Suprapubic skin (tissue), 3 donors: ENCODE measurements around the gene KRT4.

Source experiments
- POLR2A ChIP-seq, 2 donors: fragments of 450-650 bp; IDR thresholded peaks; one replicate each; pipeline ENCODE4 v1.6.1; 2017; ENCODE audit warnings: antibody characterized with exemption in 2 of 2, mild to moderate bottlenecking in 2 of 2, moderate library complexity in 2 of 2
- TF ChIP-seq, protein P1 (sequence below), 2 donors: fragments of 200-600 bp in 1 of 2; fragments of 450-650 bp in 1 of 2; sonication (generic) in 1 of 2; IDR thresholded peaks; one replicate each; pipeline ENCODE4 v1.5.1; 2016 to 2019; ENCODE audit warnings: antibody characterized with exemption in 2 of 2, mild to moderate bottlenecking in 1 of 2, moderate library complexity in 1 of 2

DNA sequence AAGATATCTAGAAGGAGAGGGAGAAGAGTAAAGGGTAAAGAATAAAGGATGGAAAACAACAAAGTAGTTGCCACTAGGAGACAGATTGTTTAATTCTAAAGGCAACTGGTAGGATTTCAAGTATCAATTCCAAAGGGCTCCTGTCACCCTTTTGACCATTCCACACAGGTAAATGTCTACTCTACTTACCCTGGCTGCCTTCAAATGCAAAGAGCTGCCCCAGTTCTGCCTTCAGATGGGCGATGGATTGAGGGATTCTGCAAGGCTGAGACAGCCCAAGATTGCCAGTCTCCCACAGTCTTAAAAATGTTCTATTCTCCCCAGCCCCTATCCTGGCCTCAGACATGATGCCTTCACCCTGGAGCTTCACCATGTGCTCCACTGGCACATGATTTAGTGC, 48.2 kb downstream of the KRT4 start:
- TF ChIP-seq, protein P1, sequence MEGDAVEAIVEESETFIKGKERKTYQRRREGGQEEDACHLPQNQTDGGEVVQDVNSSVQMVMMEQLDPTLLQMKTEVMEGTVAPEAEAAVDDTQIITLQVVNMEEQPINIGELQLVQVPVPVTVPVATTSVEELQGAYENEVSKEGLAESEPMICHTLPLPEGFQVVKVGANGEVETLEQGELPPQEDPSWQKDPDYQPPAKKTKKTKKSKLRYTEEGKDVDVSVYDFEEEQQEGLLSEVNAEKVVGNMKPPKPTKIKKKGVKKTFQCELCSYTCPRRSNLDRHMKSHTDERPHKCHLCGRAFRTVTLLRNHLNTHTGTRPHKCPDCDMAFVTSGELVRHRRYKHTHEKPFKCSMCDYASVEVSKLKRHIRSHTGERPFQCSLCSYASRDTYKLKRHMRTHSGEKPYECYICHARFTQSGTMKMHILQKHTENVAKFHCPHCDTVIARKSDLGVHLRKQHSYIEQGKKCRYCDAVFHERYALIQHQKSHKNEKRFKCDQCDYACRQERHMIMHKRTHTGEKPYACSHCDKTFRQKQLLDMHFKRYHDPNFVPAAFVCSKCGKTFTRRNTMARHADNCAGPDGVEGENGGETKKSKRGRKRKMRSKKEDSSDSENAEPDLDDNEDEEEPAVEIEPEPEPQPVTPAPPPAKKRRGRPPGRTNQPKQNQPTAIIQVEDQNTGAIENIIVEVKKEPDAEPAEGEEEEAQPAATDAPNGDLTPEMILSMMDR (IDR thresholded peaks at IDR 0.05): no peak
- TF ChIP-seq POLR2A (IDR thresholded peaks at IDR 0.05): no peak
